GM18505 (cell line): Measurements from ENCODE around the gene CCDC102A.

Source experiments
- ATAC-seq: cut with Tn5 transposase; IDR thresholded peaks from one replicate; pipeline ENCODE4 v1.9.1; 2021; ENCODE audit not compliant: unreplicated experiment
- POLR2A ChIP-seq: IDR thresholded peaks from 4 replicates; pipeline ENCODE4 v1.6.1; 2011; ENCODE audit warnings: borderline replicate concordance; ENCODE audit not compliant: insufficient read depth, insufficient read length; ENCODE audit errors: extremely low read depth

The CCDC102A gene

DNA sequence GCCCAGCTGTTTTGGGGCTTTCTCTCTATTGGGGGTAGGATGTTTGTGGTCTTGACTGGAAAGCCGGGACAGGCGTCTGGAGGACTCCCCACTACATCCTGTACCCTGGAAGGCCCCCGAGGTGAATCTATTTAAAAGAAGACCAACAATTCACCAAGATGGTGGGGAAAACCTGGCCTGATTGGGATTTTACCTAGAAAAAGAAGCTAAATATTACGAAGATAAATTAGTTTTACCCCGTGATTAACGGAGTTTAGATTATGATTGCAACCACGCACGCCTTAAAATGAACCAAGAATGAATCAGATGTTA lies 779 bp upstream of the CCDC102A start:
- no peak for ATAC-seq
- no peak for TF ChIP-seq POLR2A

DNA sequence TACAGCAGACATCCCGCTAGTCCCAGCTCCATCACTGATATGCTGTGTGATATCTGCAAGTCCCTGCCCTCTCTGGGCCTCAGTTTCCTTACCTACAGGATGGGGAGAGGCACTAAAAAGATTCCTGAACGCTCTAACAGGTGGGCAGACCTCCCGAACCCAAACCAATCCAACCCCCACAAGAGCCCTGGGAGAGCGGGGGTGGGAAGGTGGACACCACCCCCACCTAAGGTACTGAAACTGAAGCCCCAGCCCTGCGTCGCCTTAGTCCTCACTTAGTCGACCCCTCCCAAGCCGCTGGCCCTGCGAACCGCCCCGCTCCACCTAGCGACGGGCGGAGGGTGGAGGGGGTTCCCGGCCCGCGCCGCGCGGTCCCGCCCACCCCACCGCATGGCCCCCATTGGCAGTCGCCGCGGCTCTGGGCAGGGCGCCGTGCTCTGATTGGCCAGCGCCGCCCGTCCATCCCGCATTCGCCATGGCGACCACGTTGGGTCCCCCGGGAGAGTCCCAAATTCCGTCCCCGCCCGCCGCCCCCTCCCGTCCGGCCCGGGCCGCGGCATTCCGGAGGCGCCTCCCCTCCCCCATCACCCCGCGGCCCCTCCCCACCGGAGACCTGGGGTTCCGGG lies 578 bp downstream of the CCDC102A start:
- ATAC-seq = peak; percentile 66
- no peak for TF ChIP-seq POLR2A

DNA sequence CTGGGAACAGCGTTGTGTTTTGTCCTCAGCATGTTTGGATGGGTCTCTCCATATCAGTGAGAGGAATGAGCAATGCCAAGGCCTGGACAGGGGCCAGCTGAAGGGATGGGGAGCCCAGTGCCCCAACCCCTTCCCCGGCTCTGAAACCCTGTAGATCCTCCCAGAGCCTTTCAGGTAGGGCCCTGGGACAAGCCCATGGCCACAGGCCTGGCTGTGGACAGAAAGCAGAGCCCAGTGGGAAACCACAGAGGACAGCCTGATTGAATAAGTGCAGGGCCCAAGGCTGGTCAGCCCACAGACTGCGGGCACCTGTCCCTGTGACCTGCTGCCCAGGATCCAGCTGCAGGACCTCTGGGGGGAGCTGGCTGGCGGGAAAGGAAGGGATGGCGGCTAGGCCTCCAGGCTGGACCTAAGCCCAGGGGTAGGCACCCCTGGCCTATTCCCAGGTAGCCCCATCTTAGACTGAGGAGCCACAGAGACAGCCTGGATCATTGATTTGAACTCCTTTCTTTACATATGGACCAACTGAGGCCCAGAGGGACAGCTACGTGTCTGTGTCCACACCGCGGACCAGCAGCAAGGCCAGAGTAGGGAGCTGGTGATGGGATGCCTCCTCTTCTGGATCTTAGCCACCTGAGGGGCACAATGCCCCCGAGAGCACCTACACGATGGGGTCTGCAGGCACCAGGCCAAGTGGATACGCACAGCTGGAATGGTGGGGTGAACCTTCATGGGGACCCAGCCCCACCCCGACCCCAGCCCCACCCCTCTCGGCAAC lies 1.3 kb downstream of the CCDC102A start:
- no peak for ATAC-seq
- no peak for TF ChIP-seq POLR2A

DNA sequence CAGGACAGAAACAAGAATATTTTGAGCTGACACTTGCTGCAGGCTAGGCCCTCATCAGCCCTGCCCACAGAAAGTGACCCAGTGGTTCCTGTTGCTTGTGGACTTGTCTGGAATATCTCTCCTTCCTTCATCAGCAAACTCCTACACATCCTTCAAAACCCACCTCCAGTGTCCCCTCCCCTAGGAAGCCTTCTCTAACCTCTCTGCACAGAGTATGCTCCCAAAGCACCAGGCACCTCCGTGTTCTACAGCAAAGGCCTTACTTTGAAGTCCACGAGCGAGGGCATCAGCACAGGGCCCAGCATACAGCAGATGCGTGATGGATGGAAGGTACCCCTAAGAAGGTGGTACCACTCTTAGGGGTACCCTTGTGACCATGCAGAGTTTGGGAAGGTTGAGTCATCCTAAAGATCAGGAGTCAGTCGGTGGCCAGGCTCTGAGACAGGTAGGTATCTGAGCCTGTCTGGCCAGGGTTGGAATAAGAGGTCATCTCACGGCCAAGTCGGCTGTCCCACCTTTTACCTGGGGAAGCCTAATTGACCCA lies 2.0 kb downstream of the CCDC102A start:
- TF ChIP-seq POLR2A = no peak
- ATAC-seq = no peak

DNA sequence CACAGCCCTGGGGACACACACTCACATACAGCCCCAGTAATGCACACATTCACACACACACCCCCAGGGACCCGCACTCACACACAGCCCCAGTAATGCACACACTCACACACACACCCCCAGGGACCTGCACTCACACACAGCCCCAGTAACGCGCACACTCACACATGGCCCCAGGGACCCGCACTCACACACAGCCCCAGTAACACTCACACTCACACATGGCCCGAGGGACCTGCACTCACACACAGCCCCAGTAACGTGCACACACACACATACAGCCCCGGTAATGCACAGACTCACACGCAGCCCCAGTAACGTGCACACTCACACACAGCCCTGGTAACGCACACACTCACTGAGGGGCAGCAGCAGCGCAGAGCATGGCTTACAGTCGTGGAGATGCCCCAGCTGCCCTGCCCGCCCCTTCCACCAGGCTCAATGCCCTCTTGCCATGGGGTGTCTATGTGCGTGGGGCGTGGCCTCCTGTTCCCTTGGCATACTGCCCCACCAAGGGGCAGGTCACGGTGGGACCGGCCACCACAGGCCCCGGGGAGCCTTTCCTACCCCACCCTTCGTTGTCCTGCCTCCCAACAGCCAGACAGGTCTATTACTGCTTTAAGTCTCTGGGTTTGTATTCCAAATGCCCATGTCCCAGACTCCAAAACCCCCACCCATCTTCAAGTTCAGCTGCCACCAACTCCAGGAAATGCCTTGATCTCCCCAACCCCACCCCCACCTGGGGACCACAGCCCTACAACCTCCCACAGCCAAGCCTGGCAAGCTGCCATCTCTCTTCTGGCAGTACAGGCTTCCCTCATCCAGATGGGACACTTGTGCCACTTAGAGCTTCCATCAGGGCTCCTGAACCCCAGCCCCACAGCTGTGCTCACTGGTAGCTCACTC lies 2.7 kb downstream of the CCDC102A start:
- TF ChIP-seq POLR2A = no peak
- ATAC-seq = no peak

DNA sequence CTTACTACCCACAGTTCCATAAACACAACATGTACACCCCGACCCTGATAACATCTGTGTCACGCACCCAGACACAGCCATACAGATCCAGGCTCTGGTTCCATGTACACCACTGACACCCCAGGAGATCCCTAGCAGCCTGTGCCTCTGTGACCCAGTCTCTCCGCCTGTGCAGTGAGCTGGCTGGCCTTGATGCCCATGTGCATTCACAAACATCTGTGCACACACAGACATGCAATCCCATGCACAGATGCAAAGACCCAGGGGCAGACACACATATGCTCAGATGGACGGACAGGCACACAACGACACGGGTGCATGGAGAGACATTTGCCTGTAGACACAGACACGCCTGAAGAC lies 4.1 kb downstream of the CCDC102A start:
- ATAC-seq = no peak
- TF ChIP-seq POLR2A = no peak

DNA sequence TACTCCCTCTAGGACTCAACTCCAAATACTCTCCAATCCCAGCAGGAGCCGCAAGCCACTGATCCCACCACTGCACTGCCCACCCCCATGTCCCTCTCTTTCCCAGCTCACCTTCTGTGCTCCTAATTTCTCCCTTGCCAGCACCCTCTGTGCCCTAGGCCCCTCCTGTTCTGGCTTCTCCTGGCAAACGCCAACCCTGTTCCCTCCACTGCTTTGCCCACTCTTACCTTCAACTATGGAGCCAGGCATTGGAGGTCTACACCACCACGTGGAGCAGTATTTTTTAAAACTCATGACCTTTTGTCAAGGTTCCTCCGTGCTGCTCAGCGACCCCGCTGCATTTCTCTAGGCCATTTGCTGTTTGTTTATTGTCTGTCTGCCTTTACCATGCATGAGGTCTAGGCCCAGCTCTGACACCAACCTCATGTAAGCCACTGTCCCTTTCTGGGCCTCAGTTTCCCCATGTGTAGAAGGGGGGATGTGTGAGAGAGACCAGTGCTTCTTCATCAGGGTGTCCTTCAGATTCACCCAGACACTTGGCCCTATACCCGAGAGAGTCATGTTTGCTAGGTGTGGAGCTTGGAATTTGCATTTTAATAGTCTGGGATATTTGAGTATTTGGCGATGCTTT lies 4.6 kb downstream of the CCDC102A start:
- TF ChIP-seq POLR2A = no peak
- ATAC-seq = no peak

DNA sequence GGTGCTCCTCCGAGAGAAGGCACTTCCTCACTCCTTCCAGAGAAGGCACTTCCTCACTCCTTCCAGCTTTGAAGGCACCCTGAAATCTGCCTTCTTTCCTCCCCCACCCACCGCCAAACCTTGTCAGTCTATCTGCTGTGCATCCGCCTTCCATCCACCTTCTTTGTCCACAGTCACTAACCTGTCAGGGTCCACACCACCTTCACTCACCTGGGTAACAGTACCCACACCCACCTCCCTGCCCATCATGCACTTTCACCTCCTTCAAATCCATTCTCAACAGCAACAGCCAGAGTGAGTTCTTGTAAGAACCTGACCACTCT lies 5.2 kb downstream of the CCDC102A start:
- no peak for ATAC-seq

DNA sequence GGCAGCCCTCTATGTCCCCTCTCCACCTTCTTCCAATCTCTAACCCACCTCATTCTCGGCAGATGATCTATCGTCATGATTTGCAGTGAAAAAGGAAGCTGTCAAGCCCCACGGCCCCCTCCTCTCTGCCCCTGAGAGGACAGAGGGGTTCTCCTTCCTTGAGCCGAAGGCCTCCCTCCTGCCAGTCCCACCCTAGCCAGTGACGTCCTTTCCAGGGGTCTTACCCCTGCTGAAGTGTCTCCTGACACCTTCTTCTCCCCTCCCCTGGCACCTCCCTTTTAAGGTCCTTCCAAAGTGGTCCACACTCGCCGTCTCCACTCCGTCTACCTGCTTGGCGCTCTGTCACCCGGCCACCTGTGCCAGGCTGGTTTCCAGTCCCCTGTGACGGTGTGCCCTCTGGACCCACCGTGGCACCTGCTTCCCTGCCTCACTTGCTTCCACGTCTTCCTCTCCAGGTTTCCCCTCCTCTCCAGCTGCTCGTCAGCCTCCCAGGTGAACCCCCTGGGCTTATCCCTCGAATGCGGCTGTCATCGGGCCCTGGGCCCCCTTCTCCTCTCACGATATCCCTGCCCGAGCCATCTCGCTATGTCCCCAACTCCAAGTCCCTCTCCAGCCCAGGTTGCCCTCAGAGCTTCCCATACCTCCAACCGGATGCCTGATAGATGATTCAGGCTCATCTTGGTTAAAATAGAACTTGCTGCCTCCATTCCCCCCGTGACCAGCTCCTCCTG lies 5.7 kb downstream of the CCDC102A start:
- no peak for ATAC-seq
- no peak for TF ChIP-seq POLR2A

More for the DNA sequence above, 5.2 kb downstream of the CCDC102A start:
- TF ChIP-seq POLR2A = no peak

DNA sequence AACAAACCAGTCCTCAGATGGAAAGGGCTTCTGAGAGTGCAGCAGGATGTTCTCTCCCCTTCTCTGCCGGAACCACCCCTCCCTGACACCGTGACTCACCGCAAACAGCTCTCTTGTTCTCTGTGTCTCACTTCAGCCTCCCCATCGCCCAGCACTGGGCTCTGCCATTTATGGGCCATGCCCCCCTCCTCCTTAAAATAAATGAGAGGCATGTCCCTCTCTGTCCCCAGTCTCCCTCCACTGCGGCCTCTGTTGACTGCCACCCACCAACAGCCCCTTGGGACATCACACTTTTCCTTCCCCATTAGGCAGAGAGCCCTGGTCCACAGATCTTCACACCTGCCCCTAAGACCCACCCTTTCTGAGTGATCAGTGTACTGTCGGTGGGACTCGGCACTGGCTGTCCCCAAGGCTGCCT lies 6.3 kb downstream of the CCDC102A start:
- no peak for TF ChIP-seq POLR2A
- ATAC-seq = peak; percentile 47

DNA sequence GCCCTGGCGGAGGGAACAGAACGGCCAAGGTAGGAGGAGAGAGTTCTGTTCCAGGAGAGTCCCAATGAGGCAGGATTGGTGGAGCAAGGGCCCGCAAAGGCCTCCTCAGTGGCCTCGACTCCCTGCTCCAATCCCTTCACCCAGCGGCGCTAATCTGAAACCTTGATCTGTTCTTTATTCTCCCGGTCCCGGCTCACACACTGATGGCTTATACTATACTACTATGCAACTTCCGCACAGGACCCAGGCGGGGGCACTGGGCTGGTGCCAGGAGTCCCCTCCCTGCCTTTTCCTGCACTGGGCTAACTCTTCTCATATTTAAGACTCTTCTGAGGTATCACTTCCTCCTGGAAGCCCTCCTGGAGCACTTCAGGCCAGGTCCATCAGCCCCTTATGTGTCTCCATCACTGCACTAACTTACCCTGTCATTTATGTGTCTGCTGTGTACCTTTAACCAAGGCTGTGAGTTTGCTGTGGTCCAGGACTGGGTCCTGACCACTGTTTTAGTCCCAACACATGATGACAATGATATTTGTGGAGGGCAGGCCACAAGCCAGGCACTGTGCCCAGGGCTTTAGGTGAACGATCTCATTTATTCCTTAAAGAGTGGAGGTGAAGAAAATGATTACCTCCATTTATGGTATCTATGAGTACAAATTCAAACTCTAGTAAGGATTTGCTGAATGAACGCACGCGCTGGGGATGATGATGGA lies 6.8 kb downstream of the CCDC102A start:
- TF ChIP-seq POLR2A = no peak
- ATAC-seq = no peak

DNA sequence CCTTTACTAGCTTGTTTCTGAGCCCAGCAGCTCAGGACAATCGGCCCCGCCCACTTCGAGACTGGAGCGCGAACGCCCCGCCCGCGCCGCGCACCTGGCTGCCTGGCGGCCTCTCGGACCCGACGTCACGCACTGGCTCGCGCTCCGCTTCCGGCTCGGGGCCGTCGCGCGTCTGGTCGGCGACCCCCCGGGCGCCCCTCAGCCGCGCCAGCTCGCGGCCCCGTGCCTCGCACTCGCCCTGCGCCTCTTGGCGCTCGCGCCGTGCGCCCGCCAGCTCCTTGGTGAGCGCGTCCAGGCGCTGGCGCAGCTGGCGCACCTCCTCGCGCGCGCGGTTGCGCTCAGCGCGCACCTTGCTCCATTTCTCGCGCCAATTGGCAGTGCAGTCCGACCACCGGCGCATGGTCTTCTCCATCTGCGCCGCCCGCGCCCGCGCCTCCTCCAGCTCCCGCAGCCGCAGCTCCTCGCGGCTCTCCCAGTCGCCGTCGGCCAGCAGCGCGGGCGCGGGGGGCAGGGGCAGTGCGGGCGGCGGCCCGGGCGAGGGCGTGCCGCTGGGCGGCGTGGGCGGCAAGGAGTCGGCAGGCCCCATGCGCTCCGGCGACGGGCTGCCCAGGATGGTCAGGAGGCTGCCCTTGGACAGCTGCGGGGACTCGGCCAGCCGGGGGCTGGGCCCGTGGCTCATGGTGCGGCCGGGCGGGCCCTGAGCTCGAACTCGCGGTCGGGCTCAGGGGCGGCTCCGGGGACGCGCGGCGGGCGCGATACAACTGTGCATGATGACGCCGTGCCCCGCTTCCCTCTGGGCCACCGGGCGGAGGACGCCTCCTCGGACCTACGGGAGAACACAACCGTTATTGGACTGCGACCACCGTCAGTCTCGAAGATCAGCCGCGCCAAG lies 7.6 kb downstream of the CCDC102A start:
- no peak for ATAC-seq
- TF ChIP-seq POLR2A = no peak
